Fibroblast of lung (primary cell): Measurements from ENCODE around the gene MRGPRE. TPM values are rescaled to one million over a fixed set of nuclear protein-coding genes. Genes with fewer than 3 reads are reported as not detected.

ENCODE experiments used
- DNase-seq, 2 donors: peaks; one replicate each; pipeline versions ENCODE4 v3.0.0 to v3.0.0-alpha.2; 2010; ENCODE audit warnings: low read depth in 2 of 2
- H2AFZ ChIP-seq: 2 replicates; pipeline ENCODE4 v1.5.1; 2012; ENCODE audit warnings: low read length, control low read depth, inconsistent platforms
- H3K27ac ChIP-seq: 2 replicates; pipeline ENCODE4 v1.5.1; 2011; ENCODE audit warnings: low read length, control low read depth; ENCODE audit not compliant: insufficient read depth
- H3K27me3 ChIP-seq: 2 replicates; pipeline ENCODE4 v1.5.1; 2011; ENCODE audit warnings: mild to moderate bottlenecking, low read length; ENCODE audit not compliant: control insufficient read depth, insufficient read depth
- H3K36me3 ChIP-seq: 2 replicates; pipeline ENCODE4 v1.5.1; 2011; ENCODE audit warnings: low read length; ENCODE audit not compliant: control insufficient read depth, insufficient read depth
- H3K4me1 ChIP-seq: 2 replicates; pipeline ENCODE4 v1.5.1; 2011; ENCODE audit warnings: low read length; ENCODE audit not compliant: control insufficient read depth, insufficient read depth; ENCODE audit errors: extremely low read depth
- H3K4me2 ChIP-seq: 2 replicates; pipeline ENCODE4 v1.5.1; 2011; ENCODE audit warnings: low read length, control low read depth; ENCODE audit not compliant: insufficient read depth; ENCODE audit errors: extremely low read depth
- H3K4me3 ChIP-seq, 4 experiments: fragments of 200-600 bp in 1 of 4; sonication (generic) in 1 of 4; replicated peaks in 1 of 4; 2 replicates each; pipeline ENCODE4 v1.5.1; 2011 to 2016; ENCODE audit warnings: low read length in 4 of 4, low read depth in 3 of 4, mild to moderate bottlenecking in 3 of 4, control low read depth in 2 of 4, inconsistent platforms in 1 of 4, mixed read lengths in 1 of 4; ENCODE audit not compliant: insufficient read depth in 1 of 4; ENCODE audit errors: control extremely low read depth in 1 of 4
- H3K79me2 ChIP-seq: 2 replicates; pipeline ENCODE4 v1.5.1; 2012; ENCODE audit warnings: mild to moderate bottlenecking, low read length, inconsistent platforms; ENCODE audit not compliant: control insufficient read depth, insufficient read depth
- H3K9ac ChIP-seq: 2 replicates; pipeline ENCODE4 v1.5.1; 2011; ENCODE audit warnings: mild to moderate bottlenecking, low read length, control low read depth; ENCODE audit not compliant: insufficient read depth
- H3K9me3 ChIP-seq: 2 replicates; pipeline ENCODE4 v1.5.1; 2012; ENCODE audit warnings: low read depth, low read length; ENCODE audit not compliant: control insufficient read depth, insufficient read depth
- H4K20me1 ChIP-seq: 2 replicates; pipeline ENCODE4 v1.5.1; 2011; ENCODE audit warnings: low read length; ENCODE audit not compliant: control insufficient read depth, insufficient read depth; ENCODE audit errors: extremely low read depth
- EZH2 ChIP-seq: IDR thresholded peaks from 2 replicates; pipeline ENCODE4 v1.5.1; 2012; ENCODE audit warnings: low read length, control low read depth, mild to moderate bottlenecking; ENCODE audit errors: missing control alignments
- polyA plus RNA-seq, 2 donors: library from polyadenylated mRNA; depleted of rRNA in 1 of 2; stranded (reverse) in 1 of 2; unstranded in 1 of 2; fragments of >200 nt; gene quantifications; 2 replicates each; pipeline ENCODE4 v1.2.1, GENCODE V29; 2011 to 2012; ENCODE audit warnings: missing spikeins in 1 of 2
- total RNA-seq: library from RNA; depleted of rRNA; stranded (reverse); fragments of >200 nt; gene quantifications from 2 replicates; pipeline ENCODE4 v1.2.1, GENCODE V29; 2014
- TF ChIP-seq, protein P1 (sequence below), 2 donors: IDR thresholded peaks in 1 of 2; conservative IDR thresholded peaks in 1 of 2; 1 replicate in 1 of 2; 2 replicates in 1 of 2; pipeline ENCODE4 v1.5.1; 2011 to 2012; ENCODE audit warnings: low read length in 2 of 2, control low read depth in 1 of 2, inconsistent platforms in 1 of 2, low read depth in 1 of 2, mild to moderate bottlenecking in 1 of 2

Gene MRGPRE
- total and polyA plus RNA-seq, 2 donors (not counting 1 experiment from before 2014, with no cell fraction given), result 0.17 TPM; not detected in 1

DNA sequence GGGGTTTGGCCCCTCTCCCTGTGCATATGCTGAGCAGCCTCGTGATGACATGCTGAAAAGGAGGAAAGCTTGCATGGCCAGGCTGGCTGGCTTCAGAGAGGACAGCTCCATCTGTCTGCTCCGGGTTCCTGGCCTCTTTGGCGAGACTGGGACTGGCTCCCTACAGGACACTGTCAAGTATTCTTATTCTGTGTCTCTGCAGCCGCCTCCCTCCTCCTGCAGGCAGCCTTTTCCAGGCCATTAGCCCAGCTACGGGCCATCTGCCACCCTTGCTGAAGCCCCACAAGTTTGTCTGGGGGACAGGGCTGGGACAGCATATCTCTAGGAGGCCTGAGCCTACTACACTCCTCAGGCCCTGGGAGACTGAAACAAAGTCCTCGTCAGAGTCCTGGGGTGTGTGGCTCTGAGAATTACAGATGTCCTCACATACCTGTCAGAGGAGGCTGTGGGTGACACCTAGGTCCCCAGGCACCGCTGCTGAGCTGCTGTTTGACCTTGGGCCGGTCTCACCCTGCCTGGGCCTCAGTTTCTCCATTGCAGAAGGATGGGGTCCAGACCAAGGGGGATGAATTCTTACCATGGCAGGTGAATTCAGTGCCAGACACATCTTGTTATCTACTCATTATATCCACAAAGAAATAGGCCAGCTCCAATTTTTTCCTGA lies 24.6 kb downstream of the MRGPRE start:
- Histone ChIP-seq H3K4me2 (no peak overlapping the region), H3K4me3 (no peak overlapping the region), H3K27me3 (peaks cover 15% of the 10 kb centered on the region), H3K9me3 (no peaks in the 10 kb centered on the region), H3K79me2 (no peaks in the 10 kb centered on the region), H4K20me1 (no peaks in the 10 kb centered on the region), H2AFZ (no peak overlapping the region), H3K36me3 (no peaks in the 10 kb centered on the region), H3K9ac (no peak overlapping the region), H3K4me1 (no peaks in the 10 kb centered on the region), H3K27ac (no peak overlapping the region)
- TF ChIP-seq EZH2, result no peak
- TF ChIP-seq, protein P1, sequence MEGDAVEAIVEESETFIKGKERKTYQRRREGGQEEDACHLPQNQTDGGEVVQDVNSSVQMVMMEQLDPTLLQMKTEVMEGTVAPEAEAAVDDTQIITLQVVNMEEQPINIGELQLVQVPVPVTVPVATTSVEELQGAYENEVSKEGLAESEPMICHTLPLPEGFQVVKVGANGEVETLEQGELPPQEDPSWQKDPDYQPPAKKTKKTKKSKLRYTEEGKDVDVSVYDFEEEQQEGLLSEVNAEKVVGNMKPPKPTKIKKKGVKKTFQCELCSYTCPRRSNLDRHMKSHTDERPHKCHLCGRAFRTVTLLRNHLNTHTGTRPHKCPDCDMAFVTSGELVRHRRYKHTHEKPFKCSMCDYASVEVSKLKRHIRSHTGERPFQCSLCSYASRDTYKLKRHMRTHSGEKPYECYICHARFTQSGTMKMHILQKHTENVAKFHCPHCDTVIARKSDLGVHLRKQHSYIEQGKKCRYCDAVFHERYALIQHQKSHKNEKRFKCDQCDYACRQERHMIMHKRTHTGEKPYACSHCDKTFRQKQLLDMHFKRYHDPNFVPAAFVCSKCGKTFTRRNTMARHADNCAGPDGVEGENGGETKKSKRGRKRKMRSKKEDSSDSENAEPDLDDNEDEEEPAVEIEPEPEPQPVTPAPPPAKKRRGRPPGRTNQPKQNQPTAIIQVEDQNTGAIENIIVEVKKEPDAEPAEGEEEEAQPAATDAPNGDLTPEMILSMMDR (conservative IDR thresholded peaks at IDR 0.05 in 1 of 2, IDR thresholded peaks at IDR 0.05 in 1 of 2; ENCODE audit: low read depth in 1 of 2, low read length in 2 of 2), result no peak
- no peak for DNase-seq

DNA sequence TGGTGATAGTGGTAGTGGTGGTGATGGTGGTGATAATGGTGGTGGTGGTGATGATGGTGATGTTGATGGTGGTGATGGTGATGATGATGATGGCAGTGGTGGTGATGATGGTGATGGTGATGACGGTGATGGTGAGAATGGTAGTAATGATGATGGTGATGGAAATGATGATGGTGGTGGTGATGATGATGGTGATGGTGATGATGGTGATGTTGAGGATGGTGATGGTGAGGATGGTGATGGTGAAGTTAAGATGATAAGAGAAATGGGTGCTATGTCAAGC lies 25.4 kb downstream of the MRGPRE start:
- H3K4me2 ChIP-seq, result no peak overlapping the region
- no peaks in the 10 kb centered on the region for H4K20me1 ChIP-seq
- TF ChIP-seq, protein P1 (conservative IDR thresholded peaks at IDR 0.05 in 1 of 2, IDR thresholded peaks at IDR 0.05 in 1 of 2; ENCODE audit: low read depth in 1 of 2, low read length in 2 of 2), result no peak
- TF ChIP-seq EZH2, result no peak
- H2AFZ ChIP-seq, result no peak overlapping the region
- no peak overlapping the region for H3K4me3 ChIP-seq
- H3K27ac ChIP-seq, result no peak overlapping the region
- peaks cover 21% of the 10 kb centered on the region for H3K27me3 ChIP-seq
- H3K79me2 ChIP-seq, result no peaks in the 10 kb centered on the region
- no peak overlapping the region for H3K9ac ChIP-seq
- no peaks in the 10 kb centered on the region for H3K36me3 ChIP-seq
- no peaks in the 10 kb centered on the region for H3K9me3 ChIP-seq
- H3K4me1 ChIP-seq, result no peaks in the 10 kb centered on the region
- no peak for DNase-seq

DNA sequence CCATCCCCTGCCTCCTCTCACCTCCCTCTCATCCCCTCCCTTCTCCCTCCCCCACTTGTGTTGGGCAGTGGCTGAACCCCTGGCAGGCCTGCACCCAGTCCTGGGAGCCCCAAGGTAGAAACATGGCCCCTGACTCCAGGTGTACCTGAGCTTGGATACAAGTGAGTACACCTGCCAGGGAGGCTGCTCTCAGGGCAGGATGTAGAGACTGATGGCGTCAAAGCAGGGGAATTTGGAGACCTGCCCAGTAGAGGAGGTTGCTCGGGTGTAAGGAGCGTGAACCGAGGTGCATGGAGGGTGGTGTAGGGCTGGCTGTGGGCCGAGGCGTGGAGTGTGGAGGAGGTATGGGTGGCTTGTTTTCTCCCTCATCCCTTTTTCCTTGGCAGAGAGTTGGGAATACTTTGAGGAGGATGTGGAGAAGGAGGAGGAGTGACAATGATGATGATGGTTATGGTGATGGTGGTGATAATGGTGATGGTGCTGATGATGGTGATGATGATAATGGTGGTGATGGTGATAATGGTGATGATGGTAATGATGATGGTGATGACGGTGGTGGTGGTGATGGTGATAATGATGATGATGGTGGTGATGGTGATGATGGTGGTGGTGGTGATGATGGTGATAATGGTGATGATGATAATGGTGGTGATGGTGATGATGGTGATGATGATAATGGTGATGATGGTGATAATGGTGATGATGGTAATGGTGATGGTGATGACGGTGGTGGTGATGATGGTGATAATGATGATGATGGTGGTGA lies 25.9 kb downstream of the MRGPRE start:
- H3K36me3 ChIP-seq, result no peaks in the 10 kb centered on the region
- no peak overlapping the region for H3K4me2 ChIP-seq
- no peaks in the 10 kb centered on the region for H3K9me3 ChIP-seq
- peaks cover 26% of the 10 kb centered on the region for H3K27me3 ChIP-seq
- no peak overlapping the region for H3K9ac ChIP-seq
- H2AFZ ChIP-seq, result no peak overlapping the region
- H3K79me2 ChIP-seq, result no peaks in the 10 kb centered on the region
- no peak overlapping the region for H3K4me3 ChIP-seq
- H3K4me1 ChIP-seq, result no peaks in the 10 kb centered on the region
- DNase-seq, result no peak
- H3K27ac ChIP-seq, result no peak overlapping the region
- no peaks in the 10 kb centered on the region for H4K20me1 ChIP-seq
- TF ChIP-seq, protein P1 (conservative IDR thresholded peaks at IDR 0.05 in 1 of 2, IDR thresholded peaks at IDR 0.05 in 1 of 2; ENCODE audit: low read depth in 1 of 2, low read length in 2 of 2), result no peak
- TF ChIP-seq EZH2, result no peak
